ENCODE measurements around the gene KHSRP. TPM values are rescaled to one million over a fixed set of nuclear protein-coding genes. Genes with fewer than 3 reads are reported as not detected.

KHSRP gene
- total and polyA plus RNA-seq, 7 donors = 63.9 to 232 (median 94.6) TPM

DNA sequence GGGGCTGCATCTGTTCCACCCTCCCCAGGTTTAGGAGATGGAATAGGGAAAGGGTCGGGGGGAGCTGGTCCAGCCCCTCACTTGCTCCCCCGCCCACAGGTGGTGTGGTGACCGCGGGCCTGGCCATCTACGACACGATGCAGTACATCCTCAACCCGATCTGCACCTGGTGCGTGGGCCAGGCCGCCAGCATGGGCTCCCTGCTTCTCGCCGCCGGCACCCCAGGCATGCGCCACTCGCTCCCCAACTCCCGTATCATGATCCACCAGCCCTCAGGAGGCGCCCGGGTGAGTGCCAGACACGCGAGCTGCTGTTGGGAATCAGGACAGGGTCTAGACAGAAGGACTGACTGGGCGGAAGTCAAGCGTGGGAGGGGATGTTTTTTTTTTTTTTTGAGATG lies 60.3 kb downstream of the KHSRP start:
- WGBS, 2 donors = 95 to 98% methylated on average over 21 of the region's 21 CpGs
- intact Hi-C loops (cut with DNase I) = no loop called here

More for the DNA sequence above, 60.3 kb downstream of the KHSRP start:
- no peak for DNase-seq
- peaks cover 8 to 62% (median 43%) of the 10 kb centered on the region in 4 donors for H3K36me3 ChIP-seq
- no peak overlapping the region for H3K4me3 ChIP-seq
- H3K4me1 ChIP-seq = peaks cover 0 to 15% (median 13%) of the 10 kb centered on the region in 4 donors
- no peak for TF ChIP-seq EP300 (IDR thresholded peaks at IDR 0.05)
- TF ChIP-seq, protein P1, sequence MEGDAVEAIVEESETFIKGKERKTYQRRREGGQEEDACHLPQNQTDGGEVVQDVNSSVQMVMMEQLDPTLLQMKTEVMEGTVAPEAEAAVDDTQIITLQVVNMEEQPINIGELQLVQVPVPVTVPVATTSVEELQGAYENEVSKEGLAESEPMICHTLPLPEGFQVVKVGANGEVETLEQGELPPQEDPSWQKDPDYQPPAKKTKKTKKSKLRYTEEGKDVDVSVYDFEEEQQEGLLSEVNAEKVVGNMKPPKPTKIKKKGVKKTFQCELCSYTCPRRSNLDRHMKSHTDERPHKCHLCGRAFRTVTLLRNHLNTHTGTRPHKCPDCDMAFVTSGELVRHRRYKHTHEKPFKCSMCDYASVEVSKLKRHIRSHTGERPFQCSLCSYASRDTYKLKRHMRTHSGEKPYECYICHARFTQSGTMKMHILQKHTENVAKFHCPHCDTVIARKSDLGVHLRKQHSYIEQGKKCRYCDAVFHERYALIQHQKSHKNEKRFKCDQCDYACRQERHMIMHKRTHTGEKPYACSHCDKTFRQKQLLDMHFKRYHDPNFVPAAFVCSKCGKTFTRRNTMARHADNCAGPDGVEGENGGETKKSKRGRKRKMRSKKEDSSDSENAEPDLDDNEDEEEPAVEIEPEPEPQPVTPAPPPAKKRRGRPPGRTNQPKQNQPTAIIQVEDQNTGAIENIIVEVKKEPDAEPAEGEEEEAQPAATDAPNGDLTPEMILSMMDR (IDR thresholded peaks at IDR 0.05) = no peak
- no peak for TF ChIP-seq POLR2AphosphoS5 (IDR thresholded peaks at IDR 0.05)
- TF ChIP-seq POLR2A (IDR thresholded peaks at IDR 0.05) = no peak
- H3K9me3 ChIP-seq = no peaks in the 10 kb centered on the region
- H3K27ac ChIP-seq = no peak overlapping the region
- H3K27me3 ChIP-seq = no peaks in the 10 kb centered on the region

Small RNA genes within 50 kb of the gene (small RNA-seq; reads per million reads assigned to genes)
- gene MIR6790 = 0 reads per million in 3 donors
- 0 to 0.06 (median 0) reads per million in 3 donors for gene MIR6885

Other genes starting within 250 kb of the KHSRP start
- gene MLLT1, start 144.8 kb downstream of the KHSRP start, total RNA-seq = 10 to 100 TPM; 12.5 to 20.8 (median 17.6) TPM
- gene MLLT1, start 144.8 kb downstream of the KHSRP start, polyA plus RNA-seq = 10 to 100 TPM in 2 of 3 donors, 1 to 10 TPM in 1; 9.9 to 25.5 (median 15.0) TPM
- not detected for gene ACER1, start 91.2 kb downstream of the KHSRP start, total RNA-seq
- under 1 TPM in 1 of 3 donors, not detected in 2; 0.19 TPM for gene ACER1, start 91.2 kb downstream of the KHSRP start, polyA plus RNA-seq
- 10 to 100 TPM; 50.7 to 93.6 (median 70.8) TPM for gene CLPP, start 63.3 kb downstream of the KHSRP start, total RNA-seq
- gene CLPP, start 63.3 kb downstream of the KHSRP start, polyA plus RNA-seq = 10 to 100 TPM; 72.1 to 98.3 (median 74.7) TPM
- gene ALKBH7, start 52.0 kb downstream of the KHSRP start, total RNA-seq = 100 to 1,000 TPM in 1 of 4 donors, 10 to 100 TPM in 3; 65.8 to 146 (median 78.5) TPM
- gene ALKBH7, start 52.0 kb downstream of the KHSRP start, polyA plus RNA-seq = 100 to 1,000 TPM in 2 of 3 donors, 10 to 100 TPM in 1; 79.5 to 183 (median 175) TPM
- gene PSPN, start 48.9 kb downstream of the KHSRP start, total RNA-seq = 1 to 10 TPM in 1 of 4 donors, under 1 TPM in 3; 0.41 to 5.8 (median 0.69) TPM
- 1 to 10 TPM in 2 of 3 donors, under 1 TPM in 1; 0.60 to 1.7 (median 1.4) TPM for gene PSPN, start 48.9 kb downstream of the KHSRP start, polyA plus RNA-seq
- 10 to 100 TPM; 34.9 to 48.2 (median 37.9) TPM for gene GTF2F1, start 31.6 kb downstream of the KHSRP start, total RNA-seq
- gene GTF2F1, start 31.6 kb downstream of the KHSRP start, polyA plus RNA-seq = 10 to 100 TPM; 54.3 to 78.3 (median 54.7) TPM
- 1 to 10 TPM in 2 of 4 donors, not detected in 2; 1.1 to 1.4 TPM for gene SLC25A41, start 9.0 kb upstream of the KHSRP start, total RNA-seq
- gene SLC25A41, start 9.0 kb upstream of the KHSRP start, polyA plus RNA-seq = 1 to 10 TPM in 2 of 3 donors, under 1 TPM in 1; 0.60 to 1.2 (median 1.1) TPM
- gene SLC25A23, start 35.0 kb upstream of the KHSRP start, total RNA-seq = 100 to 1,000 TPM in 2 of 4 donors, 10 to 100 TPM in 2; 83.6 to 188 (median 109) TPM
- 100 to 1,000 TPM in 1 of 3 donors, 10 to 100 TPM in 2; 61.5 to 115 (median 85.9) TPM for gene SLC25A23, start 35.0 kb upstream of the KHSRP start, polyA plus RNA-seq
- gene CRB3, start 39.5 kb upstream of the KHSRP start, total RNA-seq = 1 to 10 TPM in 2 of 4 donors, under 1 TPM in 1, not detected in 1; 0.36 to 1.5 (median 1.3) TPM
- gene CRB3, start 39.5 kb upstream of the KHSRP start, polyA plus RNA-seq = 100 to 1,000 TPM in 2 of 3 donors, 10 to 100 TPM in 1; 70.3 to 202 (median 145) TPM
- gene DENND1C, start 57.0 kb upstream of the KHSRP start, total RNA-seq = 1 to 10 TPM in 2 of 4 donors, under 1 TPM in 1, not detected in 1; 0.99 to 2.0 (median 1.1) TPM
- gene DENND1C, start 57.0 kb upstream of the KHSRP start, polyA plus RNA-seq = 10 to 100 TPM in 1 of 3 donors, 1 to 10 TPM in 2; 1.8 to 18.1 (median 6.0) TPM
- gene TUBB4A, start 77.5 kb upstream of the KHSRP start, total RNA-seq = 1 to 10 TPM; 2.0 to 6.1 (median 3.0) TPM
- gene TUBB4A, start 77.5 kb upstream of the KHSRP start, polyA plus RNA-seq = 1 to 10 TPM in 1 of 3 donors, under 1 TPM in 1, not detected in 1; under 0.01 to 2.4 TPM
- gene TNFSF9, start 106.2 kb upstream of the KHSRP start, total RNA-seq = 1 to 10 TPM in 1 of 4 donors, under 1 TPM in 2, not detected in 1; 0.16 to 1.8 (median 0.36) TPM
- gene TNFSF9, start 106.2 kb upstream of the KHSRP start, polyA plus RNA-seq = 1 to 10 TPM in 1 of 3 donors, under 1 TPM in 2; 0.46 to 4.2 (median 0.60) TPM
- under 1 TPM in 1 of 4 donors, not detected in 3; 0.36 TPM for gene CD70, start 166.3 kb upstream of the KHSRP start, total RNA-seq
- gene CD70, start 166.3 kb upstream of the KHSRP start, polyA plus RNA-seq = 1 to 10 TPM in 1 of 3 donors, not detected in 2; 1.8 TPM
- gene TNFSF14, start 245.3 kb upstream of the KHSRP start, total RNA-seq = 1 to 10 TPM in 1 of 4 donors, under 1 TPM in 2, not detected in 1; under 0.01 to 2.0 (median 0.41) TPM
- gene TNFSF14, start 245.3 kb upstream of the KHSRP start, polyA plus RNA-seq = 1 to 10 TPM in 1 of 3 donors, not detected in 2; 2.8 TPM